GM18517 (cell line): ENCODE results near the gene IRX6.

Experiments
- ATAC-seq: cut with Tn5 transposase; IDR thresholded peaks from one replicate; pipeline ENCODE4 v1.9.1; 2021; ENCODE audit warnings: mild to moderate bottlenecking, moderate library complexity; ENCODE audit not compliant: unreplicated experiment

IRX6 gene

GRCh38 chr16:55364811-55365210 is 40.8 kb downstream of the IRX6 start:
- no peak for ATAC-seq

GRCh38 chr16:55367301-55367811 is 43.4 kb downstream of the IRX6 start:
- ATAC-seq, result no peak

GRCh38 chr16:55367866-55368603 is 44.0 kb downstream of the IRX6 start:
- ATAC-seq, result no peak

GRCh38 chr16:55369151-55369550 is 45.1 kb downstream of the IRX6 start:
- ATAC-seq, result no peak

- ATAC-seq, result no peak
Observed at GRCh38 chr16:55370762-55371482, 46.9 kb downstream of the IRX6 start.

GRCh38 chr16:55372792-55373488 is 48.9 kb downstream of the IRX6 start:
- ATAC-seq, result no peak

- no peak for ATAC-seq
Observed at GRCh38 chr16:55373489-55373832, 49.5 kb downstream of the IRX6 start.

- ATAC-seq, result no peak
Observed at GRCh38 chr16:55376045-55376444, 52.0 kb downstream of the IRX6 start.

GRCh38 chr16:55376567-55377167 is 52.7 kb downstream of the IRX6 start:
- ATAC-seq, result no peak

GRCh38 chr16:55377840-55378239 is 53.8 kb downstream of the IRX6 start:
- no peak for ATAC-seq

- ATAC-seq, result no peak
Observed at GRCh38 chr16:55378616-55379015, 54.6 kb downstream of the IRX6 start.

GRCh38 chr16:55379371-55379770 is 55.4 kb downstream of the IRX6 start:
- no peak for ATAC-seq

GRCh38 chr16:55379876-55380390 is 55.9 kb downstream of the IRX6 start:
- ATAC-seq, result no peak
